BJ (cell line): ENCODE results near the gene PHLDB2. TPM values are rescaled to one million over a fixed set of nuclear protein-coding genes. Genes with fewer than 3 reads are reported as not detected.

Experiments
- CTCF ChIA-PET: fragments of 350-600 bp; formaldehyde crosslinking; extraction: SDS; loops from one replicate; lab custom pipeline; 2021; ENCODE audit warnings: antibody characterized with exemption, inconsistent platforms; lab: Yijun Ruan, JAX
- POLR2A ChIA-PET: fragments of 300-600 bp; sonication (Branson Sonifier 250); formaldehyde crosslinking; extraction: SDS; loops from one replicate; lab custom pipeline; 2021; ENCODE audit warnings: antibody characterized with exemption; lab: Charles Lee
- DNase-seq: peaks from one replicate; pipeline ENCODE4 v3.0.0-alpha.2; 2011; ENCODE audit warnings: low read depth
- H3K27me3 ChIP-seq: 2 replicates; pipeline ENCODE4 v1.6.0; 2011; ENCODE audit warnings: low read length; ENCODE audit not compliant: control insufficient read depth, insufficient read depth
- H3K36me3 ChIP-seq: 2 replicates; pipeline ENCODE4 v1.5.1; 2011; ENCODE audit warnings: low read length; ENCODE audit not compliant: control insufficient read depth, insufficient read depth
- H3K4me3 ChIP-seq: 2 replicates; pipeline ENCODE4 v1.5.1; 2011; ENCODE audit warnings: low read depth, mild to moderate bottlenecking, control low read depth, low read length
- polyA plus RNA-seq: library from polyadenylated mRNA; depleted of rRNA; stranded (reverse); fragments of >200 nt; gene quantifications from 2 replicates; pipeline ENCODE4 v1.2.3, GENCODE V29; 2011
- TF ChIP-seq, protein P1 (sequence below): IDR thresholded peaks from 2 replicates; pipeline ENCODE4 v1.5.1; 2011; ENCODE audit warnings: low read depth, mild to moderate bottlenecking, control low read depth, inconsistent platforms, low read length, moderate library complexity; ENCODE audit not compliant: insufficient read depth

PHLDB2 gene
- polyA plus RNA-seq, 1 experiment, result 44.7 TPM

DNA sequence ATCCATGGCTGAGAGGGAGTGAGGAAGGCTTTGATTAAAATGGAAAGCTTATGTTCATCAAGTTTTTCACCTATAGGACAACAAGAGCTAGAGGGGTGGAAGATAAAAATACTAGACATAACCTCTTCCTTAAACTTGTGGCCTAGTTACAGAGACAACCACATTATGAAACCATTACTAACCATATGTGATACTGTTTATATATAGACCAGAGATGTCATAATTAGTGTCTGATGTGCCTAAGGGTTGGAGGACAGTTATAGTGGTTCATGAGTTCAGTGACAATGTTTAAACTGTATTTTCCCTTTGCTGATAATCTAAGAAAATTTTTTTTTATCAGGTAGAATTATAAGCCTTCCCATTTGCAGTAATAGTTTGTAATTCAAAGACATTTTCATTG is 23.7 kb downstream of the PHLDB2 start:
- ChIA-PET POLR2A (no interaction called here), CTCF (interaction anchor here (0.9 kb wide), 1 partner anchor 23 kb away, joined by 3 read pairs; no protein-coding TSS in a partner anchor)
- TF ChIP-seq, protein P1, sequence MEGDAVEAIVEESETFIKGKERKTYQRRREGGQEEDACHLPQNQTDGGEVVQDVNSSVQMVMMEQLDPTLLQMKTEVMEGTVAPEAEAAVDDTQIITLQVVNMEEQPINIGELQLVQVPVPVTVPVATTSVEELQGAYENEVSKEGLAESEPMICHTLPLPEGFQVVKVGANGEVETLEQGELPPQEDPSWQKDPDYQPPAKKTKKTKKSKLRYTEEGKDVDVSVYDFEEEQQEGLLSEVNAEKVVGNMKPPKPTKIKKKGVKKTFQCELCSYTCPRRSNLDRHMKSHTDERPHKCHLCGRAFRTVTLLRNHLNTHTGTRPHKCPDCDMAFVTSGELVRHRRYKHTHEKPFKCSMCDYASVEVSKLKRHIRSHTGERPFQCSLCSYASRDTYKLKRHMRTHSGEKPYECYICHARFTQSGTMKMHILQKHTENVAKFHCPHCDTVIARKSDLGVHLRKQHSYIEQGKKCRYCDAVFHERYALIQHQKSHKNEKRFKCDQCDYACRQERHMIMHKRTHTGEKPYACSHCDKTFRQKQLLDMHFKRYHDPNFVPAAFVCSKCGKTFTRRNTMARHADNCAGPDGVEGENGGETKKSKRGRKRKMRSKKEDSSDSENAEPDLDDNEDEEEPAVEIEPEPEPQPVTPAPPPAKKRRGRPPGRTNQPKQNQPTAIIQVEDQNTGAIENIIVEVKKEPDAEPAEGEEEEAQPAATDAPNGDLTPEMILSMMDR, result no peak
- H3K27me3 ChIP-seq, result no peaks in the 10 kb centered on the region
- DNase-seq, result no peak
- H3K36me3 ChIP-seq, result peaks cover 4% of the 10 kb centered on the region; the same call in 1 of the 2 replicates
- no peak overlapping the region for H3K4me3 ChIP-seq

DNA sequence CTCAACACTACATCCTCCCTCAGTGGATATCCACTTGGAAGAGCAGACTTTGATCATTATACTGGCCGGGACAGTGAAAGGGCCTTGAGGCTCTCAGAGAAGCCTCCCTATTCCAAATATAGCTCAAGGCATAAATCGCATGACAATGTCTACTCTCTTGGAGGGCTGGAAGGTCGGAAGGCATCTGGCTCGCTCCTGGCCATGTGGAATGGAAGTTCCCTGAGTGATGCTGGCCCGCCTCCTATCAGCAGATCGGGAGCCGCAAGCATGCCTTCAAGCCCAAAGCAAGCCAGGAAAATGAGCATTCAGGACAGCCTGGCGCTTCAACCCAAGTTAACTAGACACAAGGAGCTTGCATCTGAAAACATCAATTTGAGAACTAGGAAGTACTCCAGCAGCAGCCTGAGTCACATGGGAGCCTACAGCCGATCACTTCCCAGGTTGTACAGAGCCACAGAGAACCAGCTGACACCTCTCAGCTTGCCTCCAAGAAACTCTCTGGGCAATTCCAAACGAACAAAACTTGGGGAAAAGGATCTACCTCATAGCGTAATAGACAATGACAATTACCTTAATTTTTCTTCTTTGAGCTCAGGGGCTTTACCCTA is 25.4 kb downstream of the PHLDB2 start:
- no peaks in the 10 kb centered on the region for H3K27me3 ChIP-seq
- TF ChIP-seq, protein P1, result no peak
- no peak for DNase-seq
- CTCF ChIA-PET, result interaction anchor here (1.2 to 1.6 kb wide), 2 partner anchors 14 to 169 kb away, joined by 4 read pairs; no protein-coding TSS in a partner anchor
- peaks cover 4% of the 10 kb centered on the region; the same call in 1 of the 2 replicates for H3K36me3 ChIP-seq
- POLR2A ChIA-PET, result no interaction called here
- no peak overlapping the region for H3K4me3 ChIP-seq

DNA sequence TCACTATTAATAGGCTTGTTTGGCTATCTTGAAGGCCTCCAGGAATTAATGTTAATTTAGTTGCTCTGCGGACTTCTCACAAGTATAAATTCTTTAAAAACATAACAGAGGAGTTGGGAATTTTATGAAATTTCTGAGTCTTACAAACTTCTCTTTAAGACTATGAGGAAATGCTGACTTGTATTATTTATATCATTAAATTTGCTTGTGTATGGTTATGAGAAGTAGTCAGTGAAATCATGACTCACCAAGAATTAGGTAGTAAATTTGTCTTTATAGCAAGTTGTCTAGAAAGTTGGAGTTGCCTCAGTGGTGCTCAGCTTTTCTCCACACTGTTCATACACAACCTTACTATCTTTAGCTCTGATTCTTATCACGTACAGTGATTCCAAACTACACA is 26.5 kb downstream of the PHLDB2 start:
- TF ChIP-seq, protein P1, result no peak
- DNase-seq, result no peak
- ChIA-PET POLR2A (no interaction called here), CTCF (interaction anchor here (0.5 to 1.6 kb wide), 3 partner anchors 13 to 169 kb away, joined by 3 to 5 read pairs (median 4); no protein-coding TSS in a partner anchor)
- Histone ChIP-seq H3K36me3 (peaks cover 4% of the 10 kb centered on the region; the same call in 1 of the 2 replicates), H3K4me3 (no peak overlapping the region), H3K27me3 (no peaks in the 10 kb centered on the region)

DNA sequence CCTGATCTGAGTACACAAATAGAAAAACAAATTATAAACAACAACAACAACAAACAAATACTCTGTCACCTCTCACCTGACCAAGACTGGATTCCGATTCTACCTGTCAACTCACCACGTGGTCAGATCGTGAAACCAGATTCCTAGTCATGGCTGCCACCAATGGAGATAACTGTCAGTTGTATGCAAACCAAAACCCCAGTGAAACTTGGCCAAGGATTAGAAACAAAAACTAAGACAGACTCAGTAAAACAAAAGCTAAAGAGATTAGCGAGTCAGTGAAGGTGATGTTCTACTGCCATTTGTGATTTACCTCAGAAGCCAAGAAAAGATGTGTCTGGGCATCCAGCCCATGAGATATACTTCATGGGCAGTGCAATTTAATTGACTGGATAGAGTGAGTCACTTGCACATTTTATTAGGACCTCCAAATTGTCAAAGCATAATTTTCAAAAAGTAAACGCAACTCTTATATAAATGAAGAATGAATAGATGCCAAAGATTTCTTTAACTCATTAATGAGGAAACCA is 31.1 kb downstream of the PHLDB2 start:
- H3K4me3 ChIP-seq, result no peak overlapping the region
- ChIA-PET POLR2A (no interaction called here), CTCF (interaction anchor here (1.9 kb wide), 1 partner anchor 16 kb away, joined by 4 read pairs; no protein-coding TSS in a partner anchor)
- no peaks in the 10 kb centered on the region for H3K27me3 ChIP-seq
- DNase-seq, result no peak
- TF ChIP-seq, protein P1, result no peak
- H3K36me3 ChIP-seq, result peaks cover 2% of the 10 kb centered on the region; the same call in 1 of the 2 replicates

DNA sequence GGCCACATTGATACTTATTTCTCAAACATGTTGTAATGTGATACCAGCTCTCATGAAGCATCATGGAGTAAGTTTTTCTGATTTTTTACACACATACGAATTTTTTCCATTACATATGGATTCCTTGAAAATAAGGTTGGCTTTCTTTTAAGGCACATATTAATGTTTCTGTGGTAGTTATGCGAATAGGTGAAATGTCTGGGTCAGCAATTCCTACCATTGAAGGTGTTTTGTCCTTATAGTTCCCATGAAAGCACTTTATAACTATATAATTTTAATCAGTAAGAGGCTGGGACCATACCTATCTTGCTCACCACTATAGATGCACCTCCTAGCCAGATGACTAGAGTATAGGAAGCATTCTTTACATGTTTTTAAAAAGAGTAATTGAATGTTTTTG is 33.0 kb downstream of the PHLDB2 start:
- TF ChIP-seq, protein P1, result no peak
- CTCF ChIA-PET, result interaction anchor here (0.5 to 1.4 kb wide), 2 partner anchors 75 to 682 kb away, joined by 3 to 5 read pairs; no protein-coding TSS in a partner anchor
- Histone ChIP-seq H3K27me3 (no peaks in the 10 kb centered on the region), H3K4me3 (no peak overlapping the region), H3K36me3 (no peaks in the 10 kb centered on the region)
- DNase-seq, result no peak
- POLR2A ChIA-PET, result no interaction called here
